Measurements from ENCODE around the gene TOP1. TPM values are rescaled to one million over a fixed set of nuclear protein-coding genes. Genes with fewer than 3 reads are reported as not detected.

Gene TOP1
- total and polyA plus RNA-seq, 2 donors from 2014 or later = 23.4 to 49.9 TPM

DNA sequence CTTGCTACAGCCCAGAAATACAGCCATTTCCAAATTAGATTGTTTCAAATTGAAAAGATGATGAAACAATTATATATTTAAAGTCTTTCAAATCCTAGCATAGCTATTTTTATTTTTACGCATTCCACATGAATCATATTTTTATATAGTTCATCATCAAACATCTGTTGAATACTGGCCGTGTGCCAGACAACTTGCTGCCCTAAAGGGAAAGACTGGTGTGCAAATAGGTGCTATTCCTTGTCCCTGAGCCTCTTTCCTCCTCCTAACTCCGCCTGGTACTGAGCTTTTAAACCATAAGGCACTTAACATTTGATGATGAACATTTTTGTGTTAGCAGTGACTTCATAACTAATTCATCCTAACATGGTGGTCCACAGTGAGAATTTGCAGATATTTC, 90.0 kb downstream of the TOP1 start:
- DNase-seq (no peak), FAIRE-seq (no peak)
- Histone ChIP-seq H3K36me3 (ENCODE audit: control insufficient read depth in 2 of 3, insufficient read depth in 3 of 3, low read length in 3 of 3) (peaks cover 21 to 75% (median 50%) of the 10 kb centered on the region in 3 donors), H3K4me1 (ENCODE audit: control insufficient read depth in 2 of 3, insufficient read depth in 2 of 3, low read depth in 1 of 3, low read length in 3 of 3) (no peaks in the 10 kb centered on the region), H3K9me3 (ENCODE audit: control insufficient read depth in 2 of 3, insufficient read depth in 1 of 3, low read length in 3 of 3) (no peaks in the 10 kb centered on the region), H3K9ac (ENCODE audit: low read length in 3 of 3) (no peak overlapping the region), H3K4me3 (ENCODE audit: low read length in 3 of 3) (no peak overlapping the region), H3K27me3 (ENCODE audit: control insufficient read depth, insufficient read depth, low read length) (no peaks in the 10 kb centered on the region), H3K27ac (ENCODE audit: low read depth in 2 of 2, low read length in 2 of 2) (no peak overlapping the region)
- intact Hi-C loops (cut with DNase I) = no loop called here
- TF ChIP-seq, protein P1, sequence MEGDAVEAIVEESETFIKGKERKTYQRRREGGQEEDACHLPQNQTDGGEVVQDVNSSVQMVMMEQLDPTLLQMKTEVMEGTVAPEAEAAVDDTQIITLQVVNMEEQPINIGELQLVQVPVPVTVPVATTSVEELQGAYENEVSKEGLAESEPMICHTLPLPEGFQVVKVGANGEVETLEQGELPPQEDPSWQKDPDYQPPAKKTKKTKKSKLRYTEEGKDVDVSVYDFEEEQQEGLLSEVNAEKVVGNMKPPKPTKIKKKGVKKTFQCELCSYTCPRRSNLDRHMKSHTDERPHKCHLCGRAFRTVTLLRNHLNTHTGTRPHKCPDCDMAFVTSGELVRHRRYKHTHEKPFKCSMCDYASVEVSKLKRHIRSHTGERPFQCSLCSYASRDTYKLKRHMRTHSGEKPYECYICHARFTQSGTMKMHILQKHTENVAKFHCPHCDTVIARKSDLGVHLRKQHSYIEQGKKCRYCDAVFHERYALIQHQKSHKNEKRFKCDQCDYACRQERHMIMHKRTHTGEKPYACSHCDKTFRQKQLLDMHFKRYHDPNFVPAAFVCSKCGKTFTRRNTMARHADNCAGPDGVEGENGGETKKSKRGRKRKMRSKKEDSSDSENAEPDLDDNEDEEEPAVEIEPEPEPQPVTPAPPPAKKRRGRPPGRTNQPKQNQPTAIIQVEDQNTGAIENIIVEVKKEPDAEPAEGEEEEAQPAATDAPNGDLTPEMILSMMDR (IDR thresholded peaks at IDR 0.05; ENCODE audit: borderline replicate concordance, extremely low read depth, insufficient read depth) = no peak

DNA sequence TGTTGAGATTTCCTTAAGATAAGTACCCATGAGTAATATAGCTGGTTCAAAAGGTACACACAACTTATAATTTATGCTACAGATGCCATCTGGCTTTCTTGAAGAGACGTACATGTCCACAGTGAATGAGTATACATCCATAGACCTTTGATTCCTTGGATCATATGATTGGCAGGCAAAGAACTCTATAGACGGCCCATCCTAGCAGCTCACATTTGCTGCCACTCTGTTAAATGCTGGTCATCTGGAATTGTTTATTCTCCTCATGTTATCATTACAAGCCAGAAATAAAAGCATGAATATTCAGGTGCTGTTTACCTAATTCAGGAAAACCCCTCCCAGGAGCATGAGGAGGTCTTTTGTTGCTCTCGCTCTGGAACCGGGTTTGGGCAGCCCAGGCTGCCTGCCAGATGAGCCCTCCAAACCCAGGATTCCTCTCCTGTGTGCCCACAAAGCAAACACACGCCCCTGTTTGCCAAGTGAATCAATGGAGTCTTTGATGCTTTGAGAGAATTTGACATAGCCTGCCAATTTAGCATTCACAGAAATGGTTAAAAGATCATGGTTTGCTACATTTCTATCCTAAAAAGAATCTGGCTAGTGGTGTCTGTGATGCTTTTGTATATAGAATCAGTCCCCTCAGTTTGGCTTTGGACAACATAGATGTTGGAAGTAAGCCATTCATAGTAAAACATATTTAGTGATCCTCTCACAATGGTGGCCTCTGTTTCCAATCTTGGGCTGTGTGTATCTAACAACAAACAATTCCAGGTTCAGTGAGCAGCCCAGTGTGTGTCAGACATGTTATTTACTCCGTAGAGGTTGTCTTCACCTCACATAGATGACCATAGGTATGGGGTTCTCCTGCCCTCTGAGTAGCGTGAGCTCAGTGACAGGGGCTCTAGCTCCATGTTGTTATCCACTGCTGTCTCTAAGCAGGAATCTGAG, 91.3 kb downstream of the TOP1 start:
- no peak overlapping the region for H3K9ac ChIP-seq (ENCODE audit: low read length in 3 of 3)
- intact Hi-C loops (cut with DNase I) = no loop called here
- H3K4me1 ChIP-seq (ENCODE audit: control insufficient read depth in 2 of 3, insufficient read depth in 2 of 3, low read depth in 1 of 3, low read length in 3 of 3) = no peaks in the 10 kb centered on the region
- H3K36me3 ChIP-seq (ENCODE audit: control insufficient read depth in 2 of 3, insufficient read depth in 3 of 3, low read length in 3 of 3) = peaks cover 13 to 71% (median 44%) of the 10 kb centered on the region in 3 donors
- TF ChIP-seq, protein P1 (IDR thresholded peaks at IDR 0.05; ENCODE audit: borderline replicate concordance, extremely low read depth, insufficient read depth) = no peak
- H3K27me3 ChIP-seq (ENCODE audit: control insufficient read depth, insufficient read depth, low read length) = no peaks in the 10 kb centered on the region
- no peaks in the 10 kb centered on the region for H3K9me3 ChIP-seq (ENCODE audit: control insufficient read depth in 2 of 3, insufficient read depth in 1 of 3, low read length in 3 of 3)
- FAIRE-seq (no peak), DNase-seq (no peak)
- no peak overlapping the region for H3K4me3 ChIP-seq (ENCODE audit: low read length in 3 of 3)
- no peak overlapping the region for H3K27ac ChIP-seq (ENCODE audit: low read depth in 2 of 2, low read length in 2 of 2)

DNA sequence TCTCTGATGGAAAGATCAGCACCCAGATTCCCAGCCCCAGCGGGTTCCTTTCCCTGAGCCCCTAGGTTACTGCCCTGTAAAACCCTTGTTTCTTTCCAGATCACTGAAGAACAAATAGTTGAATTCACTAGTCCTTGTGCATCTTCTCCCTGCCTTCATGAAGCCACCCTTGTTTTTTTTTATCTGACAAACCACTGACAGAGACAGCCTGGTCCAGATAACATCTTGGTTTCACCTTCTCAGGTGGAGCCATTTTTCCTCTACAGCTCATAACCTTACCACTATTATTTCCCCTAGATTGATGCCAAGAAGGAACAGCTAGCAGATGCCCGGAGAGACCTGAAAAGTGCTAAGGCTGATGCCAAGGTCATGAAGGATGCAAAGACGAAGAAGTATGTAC, 92.8 kb downstream of the TOP1 start:
- no peak overlapping the region for H3K27ac ChIP-seq (ENCODE audit: low read depth in 2 of 2, low read length in 2 of 2)
- no peak overlapping the region for H3K9ac ChIP-seq (ENCODE audit: low read length in 3 of 3)
- no peak for DNase-seq
- no peak overlapping the region for H3K4me3 ChIP-seq (ENCODE audit: low read length in 3 of 3)
- intact Hi-C loops (cut with DNase I) = no loop called here
- peaks cover 7 to 62% (median 37%) of the 10 kb centered on the region in 3 donors for H3K36me3 ChIP-seq (ENCODE audit: control insufficient read depth in 2 of 3, insufficient read depth in 3 of 3, low read length in 3 of 3)
- H3K9me3 ChIP-seq (ENCODE audit: control insufficient read depth in 2 of 3, insufficient read depth in 1 of 3, low read length in 3 of 3) = no peaks in the 10 kb centered on the region
- H3K27me3 ChIP-seq (ENCODE audit: control insufficient read depth, insufficient read depth, low read length) = no peaks in the 10 kb centered on the region
- TF ChIP-seq, protein P1 (IDR thresholded peaks at IDR 0.05; ENCODE audit: borderline replicate concordance, extremely low read depth, insufficient read depth) = no peak
- FAIRE-seq = no peak
- no peaks in the 10 kb centered on the region for H3K4me1 ChIP-seq (ENCODE audit: control insufficient read depth in 2 of 3, insufficient read depth in 2 of 3, low read depth in 1 of 3, low read length in 3 of 3)
